Measurements from ENCODE around the gene DNAJC2.
"Not testable (repeated sequence)": the region's sequence is repeated elsewhere in the genome, so short reads cannot be mapped to it uniquely, and the experiment has no call there.

DNAJC2 gene

DNA sequence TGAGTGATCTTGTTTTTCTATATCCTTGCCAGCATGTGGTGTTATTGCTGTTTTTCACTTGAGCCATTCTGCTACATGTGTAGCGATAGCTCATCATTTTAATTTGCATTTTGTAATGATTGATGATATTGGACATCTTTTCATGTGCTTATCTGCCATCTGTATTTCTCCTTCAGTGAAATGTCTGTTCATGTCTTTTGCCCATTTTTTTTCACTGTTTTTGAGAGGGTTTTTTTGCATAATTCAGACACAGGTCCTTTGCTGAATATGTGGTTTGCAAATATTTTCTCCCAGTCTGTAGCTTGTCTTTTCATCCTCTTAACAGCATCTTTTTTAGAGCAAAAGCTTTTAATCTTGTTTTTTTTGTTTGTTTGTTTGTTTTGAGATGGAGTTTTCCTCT, 51.0 kb downstream of the DNAJC2 start:
- TF ChIP-seq, protein P1, sequence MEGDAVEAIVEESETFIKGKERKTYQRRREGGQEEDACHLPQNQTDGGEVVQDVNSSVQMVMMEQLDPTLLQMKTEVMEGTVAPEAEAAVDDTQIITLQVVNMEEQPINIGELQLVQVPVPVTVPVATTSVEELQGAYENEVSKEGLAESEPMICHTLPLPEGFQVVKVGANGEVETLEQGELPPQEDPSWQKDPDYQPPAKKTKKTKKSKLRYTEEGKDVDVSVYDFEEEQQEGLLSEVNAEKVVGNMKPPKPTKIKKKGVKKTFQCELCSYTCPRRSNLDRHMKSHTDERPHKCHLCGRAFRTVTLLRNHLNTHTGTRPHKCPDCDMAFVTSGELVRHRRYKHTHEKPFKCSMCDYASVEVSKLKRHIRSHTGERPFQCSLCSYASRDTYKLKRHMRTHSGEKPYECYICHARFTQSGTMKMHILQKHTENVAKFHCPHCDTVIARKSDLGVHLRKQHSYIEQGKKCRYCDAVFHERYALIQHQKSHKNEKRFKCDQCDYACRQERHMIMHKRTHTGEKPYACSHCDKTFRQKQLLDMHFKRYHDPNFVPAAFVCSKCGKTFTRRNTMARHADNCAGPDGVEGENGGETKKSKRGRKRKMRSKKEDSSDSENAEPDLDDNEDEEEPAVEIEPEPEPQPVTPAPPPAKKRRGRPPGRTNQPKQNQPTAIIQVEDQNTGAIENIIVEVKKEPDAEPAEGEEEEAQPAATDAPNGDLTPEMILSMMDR (IDR thresholded peaks at IDR 0.05; ENCODE audit: control insufficient read depth, extremely low read depth, insufficient read depth): no peak
- H3K4me3 ChIP-seq (ENCODE audit: low read depth, low read length): no peak overlapping the region
- DNase-seq (ENCODE audit: low read depth): no peak

DNA sequence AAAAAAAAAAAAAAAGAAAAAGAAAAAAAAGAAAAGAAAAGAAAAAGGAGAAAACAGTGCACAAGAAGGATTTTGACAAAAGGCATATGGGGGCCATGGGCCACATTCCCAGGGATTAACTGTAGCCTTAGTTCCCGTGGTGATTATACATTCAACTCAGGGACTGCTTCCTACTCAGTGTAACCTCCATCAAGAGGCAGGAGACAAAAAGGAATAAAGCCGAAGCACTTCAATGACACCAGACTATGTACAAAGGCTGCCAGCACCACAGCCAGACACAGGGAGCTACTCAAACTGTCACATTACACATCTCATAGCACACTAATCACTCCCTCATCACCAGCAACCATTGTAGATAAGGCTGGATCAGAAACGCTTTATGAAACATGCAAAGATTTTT, 52.4 kb downstream of the DNAJC2 start:
- no peak for DNase-seq (ENCODE audit: low read depth)
- H3K4me3 ChIP-seq (ENCODE audit: low read depth, low read length): no peak overlapping the region
- TF ChIP-seq, protein P1 (IDR thresholded peaks at IDR 0.05; ENCODE audit: control insufficient read depth, extremely low read depth, insufficient read depth): no peak

DNA sequence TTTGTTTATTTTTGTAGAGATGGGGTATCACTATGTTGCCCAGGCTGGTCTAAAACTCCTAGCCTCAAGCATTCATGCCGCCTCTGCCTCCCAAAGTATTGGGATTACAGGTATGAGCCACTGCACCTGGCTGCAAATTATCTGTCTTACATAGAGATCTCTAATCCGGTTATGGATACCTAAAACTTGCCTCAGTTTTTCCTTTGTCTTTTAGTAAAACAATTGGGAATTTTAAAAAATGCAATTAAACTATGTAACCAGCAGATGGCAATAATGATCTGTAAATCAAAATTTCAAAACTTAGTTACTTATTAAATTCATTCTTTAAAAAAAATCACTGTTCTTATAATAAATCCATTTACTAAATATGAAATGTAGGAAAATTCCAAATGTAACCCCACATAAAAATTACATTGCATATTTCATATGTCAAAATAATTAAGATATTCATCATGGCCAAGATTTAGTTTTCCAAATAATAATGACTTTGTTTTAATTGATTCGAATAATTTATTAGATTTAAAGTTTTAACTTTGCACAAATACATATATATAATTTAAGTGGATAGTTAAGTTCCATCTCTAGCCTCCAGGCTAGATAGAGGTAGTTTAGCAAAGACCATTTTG, 61.7 kb downstream of the DNAJC2 start:
- not testable (repeated sequence) for H3K4me3 ChIP-seq (ENCODE audit: low read depth, low read length); DNase-seq (ENCODE audit: low read depth)

DNA sequence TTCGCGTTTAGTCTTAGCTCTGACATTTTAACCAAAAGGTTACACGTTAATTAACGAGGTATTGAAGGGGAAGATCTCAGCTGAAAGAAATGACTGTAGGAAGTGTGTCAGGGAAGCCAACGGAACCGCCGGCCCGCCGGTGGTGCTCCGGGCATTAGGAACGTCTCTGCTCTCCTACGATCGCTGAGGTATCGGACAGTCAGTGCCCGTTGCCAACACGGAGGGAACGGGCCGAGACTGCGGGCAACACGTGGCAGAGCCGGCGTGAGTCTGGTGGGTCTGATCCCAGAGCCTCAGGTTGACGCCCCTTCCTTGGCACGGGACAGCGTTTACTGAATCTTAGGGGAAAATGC, 63.8 kb downstream of the DNAJC2 start:
- not testable (repeated sequence) for DNase-seq (ENCODE audit: low read depth)
- peak overlapping the region; percentile 36 for H3K4me3 ChIP-seq (ENCODE audit: low read depth, low read length)

DNA sequence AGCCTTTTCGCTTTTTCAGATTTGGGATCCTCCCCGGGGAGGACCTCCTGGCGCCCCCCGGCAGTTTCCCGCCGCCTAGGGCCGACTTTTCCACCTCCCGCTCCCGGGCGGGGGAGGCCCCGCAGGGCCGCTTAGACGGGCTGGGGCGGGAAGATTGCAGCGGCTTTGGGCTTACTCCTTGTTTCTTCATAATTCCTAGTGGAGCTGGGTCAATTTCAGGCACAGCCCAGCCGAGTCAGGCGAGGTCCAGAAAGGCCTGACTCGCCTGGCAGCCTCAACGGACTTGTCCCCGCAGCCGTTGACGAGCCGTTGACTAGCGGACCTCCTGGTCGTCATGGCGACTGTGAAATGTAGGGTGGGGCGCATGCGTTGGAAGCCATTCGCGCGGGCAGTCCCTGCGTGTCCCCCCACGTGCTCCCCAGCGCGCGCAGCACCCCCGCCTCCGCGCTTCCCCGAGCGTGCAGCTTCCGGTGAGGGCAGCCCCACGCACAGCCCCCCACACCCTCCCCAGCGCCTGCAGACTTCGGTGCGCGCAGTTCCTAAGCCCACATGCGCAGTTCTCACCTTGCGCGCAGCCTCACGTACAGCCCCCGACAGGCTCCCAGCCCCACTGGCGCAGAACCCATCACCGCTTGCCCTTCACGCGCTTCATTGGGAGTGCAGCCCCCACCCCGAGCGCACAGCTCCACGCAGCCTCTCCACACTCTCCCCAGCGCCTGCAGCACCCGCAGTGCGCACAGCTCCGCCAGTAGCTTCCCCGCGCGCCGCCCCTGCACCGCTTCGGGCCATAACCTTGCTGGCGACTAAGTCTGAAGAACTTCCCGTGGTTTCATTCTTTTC, 64.4 kb downstream of the DNAJC2 start:
- peak overlapping the region; percentile 36 for H3K4me3 ChIP-seq (ENCODE audit: low read depth, low read length)
- DNase-seq (ENCODE audit: low read depth): not testable (repeated sequence)

DNA sequence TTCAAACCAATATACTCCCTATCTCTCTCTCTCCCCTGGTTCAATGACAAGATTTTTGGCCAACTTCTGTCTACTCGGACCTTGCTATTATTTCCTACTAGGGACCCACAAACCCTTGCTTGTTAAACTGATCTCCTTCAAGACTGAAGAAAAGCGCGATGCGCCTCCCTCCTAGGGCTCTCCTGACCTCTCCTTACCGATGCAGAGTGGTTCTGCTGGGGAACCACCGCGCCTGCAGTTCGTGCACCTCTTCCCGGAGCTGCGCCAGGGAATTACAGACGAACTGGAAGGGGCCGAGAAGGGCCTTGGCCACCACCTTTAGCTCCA, 65.0 kb downstream of the DNAJC2 start:
- not testable (repeated sequence) for DNase-seq (ENCODE audit: low read depth); H3K4me3 ChIP-seq (ENCODE audit: low read depth, low read length)

DNA sequence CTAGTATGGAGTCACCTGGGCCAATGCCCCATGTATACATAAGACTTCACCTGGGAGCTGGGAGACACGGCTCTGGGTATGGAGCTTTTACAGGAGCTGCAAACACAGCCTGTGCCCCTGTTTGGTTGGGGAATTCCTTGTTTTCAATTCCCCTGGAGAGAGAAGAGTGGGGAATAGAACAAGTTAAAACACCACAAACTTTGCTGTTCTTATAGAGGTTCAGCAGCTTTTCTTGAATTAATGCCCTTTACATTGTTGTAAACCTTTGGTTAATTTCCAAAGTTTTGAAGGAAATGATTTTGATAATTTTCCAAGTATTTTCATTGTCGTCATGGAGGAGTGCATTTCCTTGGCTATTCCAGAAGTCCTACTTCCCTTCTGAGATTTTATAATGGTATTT, 66.4 kb downstream of the DNAJC2 start:
- not testable (repeated sequence) for H3K4me3 ChIP-seq (ENCODE audit: low read depth, low read length); DNase-seq (ENCODE audit: low read depth)

DNA sequence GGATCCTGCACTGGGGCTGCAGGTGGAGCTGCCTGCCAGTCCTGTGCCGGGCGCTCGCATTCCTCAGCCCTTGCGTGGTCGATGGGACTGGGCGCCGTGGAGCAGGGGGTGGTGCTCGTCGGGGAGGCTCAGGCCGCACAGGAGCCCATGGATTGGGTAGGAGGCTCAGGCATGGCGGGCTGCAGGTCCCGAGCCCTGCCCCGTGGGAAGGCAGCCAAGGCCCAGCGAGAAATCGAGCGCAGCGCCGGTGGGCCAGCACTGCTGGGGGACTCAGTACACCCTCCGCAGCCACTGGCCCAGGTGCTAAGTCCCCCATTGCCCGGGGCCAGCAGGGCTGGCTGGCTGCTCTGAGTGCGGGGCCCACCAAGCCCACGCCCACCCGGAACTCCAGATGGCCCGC, 69.7 kb downstream of the DNAJC2 start:
- H3K4me3 ChIP-seq (ENCODE audit: low read depth, low read length); DNase-seq (ENCODE audit: low read depth): not testable (repeated sequence)

DNA sequence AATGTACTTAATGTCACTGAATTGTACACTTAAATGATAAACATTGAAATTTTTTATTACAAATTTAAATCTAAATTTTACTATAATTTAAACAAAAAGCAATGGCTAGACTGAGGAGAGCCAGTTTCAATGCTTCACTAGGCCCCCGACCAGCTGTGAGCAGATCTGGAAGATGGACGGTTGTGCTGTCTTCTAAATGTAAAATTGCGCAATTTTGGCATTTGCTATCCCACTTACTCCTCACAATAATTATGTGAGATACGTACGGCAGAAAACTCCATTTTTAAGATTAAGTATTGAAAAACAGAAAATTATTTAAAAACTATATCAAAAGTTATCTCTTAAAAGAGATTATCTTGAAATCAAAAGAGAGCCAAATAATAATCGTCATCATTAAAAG, 71.2 kb downstream of the DNAJC2 start:
- H3K4me3 ChIP-seq (ENCODE audit: low read depth, low read length); DNase-seq (ENCODE audit: low read depth): not testable (repeated sequence)

DNA sequence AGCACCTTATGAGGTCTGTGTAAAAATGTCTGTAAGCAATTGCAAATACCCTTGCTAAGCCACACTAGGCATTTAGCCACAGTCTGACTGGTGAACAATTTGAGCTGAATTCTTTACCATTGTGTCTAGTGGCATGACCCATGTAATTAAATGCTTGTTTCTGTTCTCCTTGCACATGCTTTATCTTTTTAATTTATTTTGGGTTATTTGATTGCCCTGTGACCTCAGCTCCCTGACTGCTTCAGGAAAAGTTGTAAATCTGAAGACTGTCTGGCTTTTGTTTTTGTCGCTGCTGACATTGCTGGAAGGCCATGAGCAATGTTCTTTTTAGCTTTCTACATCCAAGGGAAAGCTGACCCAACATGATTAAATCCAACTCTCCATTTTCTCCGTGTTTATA, 78.3 kb downstream of the DNAJC2 start:
- DNase-seq (ENCODE audit: low read depth); H3K4me3 ChIP-seq (ENCODE audit: low read depth, low read length): not testable (repeated sequence)

DNA sequence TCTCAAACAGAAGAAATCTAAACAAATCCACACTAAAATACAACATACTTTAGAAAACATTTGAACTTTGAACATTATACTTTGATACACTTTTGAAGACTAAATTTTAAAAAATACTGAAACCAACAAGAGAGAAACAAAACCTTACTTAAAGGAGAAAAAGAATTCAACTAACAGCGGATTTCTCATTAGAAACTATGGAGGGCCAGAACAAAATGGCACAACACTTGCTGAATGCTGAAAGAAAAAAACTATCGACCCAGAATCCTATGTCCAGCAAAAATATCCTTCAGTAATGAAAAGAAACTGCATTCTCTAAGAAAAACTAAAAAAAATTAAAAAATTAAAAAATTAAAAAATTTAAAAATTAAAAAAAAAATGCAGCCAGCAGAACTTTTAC, 80.5 kb downstream of the DNAJC2 start:
- DNase-seq (ENCODE audit: low read depth); H3K4me3 ChIP-seq (ENCODE audit: low read depth, low read length): not testable (repeated sequence)
